ENCODE data around the gene DLGAP1.

DLGAP1 gene

DNA sequence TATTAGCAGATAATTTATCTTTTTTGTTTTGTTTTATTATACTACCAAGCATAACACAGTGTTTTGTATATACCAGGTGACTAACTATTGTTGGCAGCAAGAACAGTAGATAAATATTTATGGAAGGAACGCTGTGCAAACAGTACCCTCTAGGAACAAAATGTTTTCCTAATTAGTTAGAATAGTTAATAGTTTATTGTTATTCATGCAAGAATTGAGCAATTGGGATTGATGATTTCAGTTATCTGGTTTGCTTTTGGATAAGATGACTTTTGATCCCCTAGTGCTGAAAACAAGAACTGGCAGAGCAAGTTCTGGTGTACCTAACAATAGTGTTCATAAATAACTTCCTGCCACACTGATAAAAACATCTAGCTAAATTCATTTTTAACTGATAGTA is 681.8 kb downstream of the DLGAP1 start:
- Histone ChIP-seq H3K9ac (ENCODE audit: low read depth, low read length) (peak overlapping the region; percentile 17; the same call in 1 of the 2 replicates), H3K4me1 (ENCODE audit: insufficient read depth, low read length) (peaks cover 20% of the 10 kb centered on the region; the same call in 1 of the 2 replicates), H3K4me3 (ENCODE audit: low read length) (peak overlapping the region; percentile 53; the same call in 1 of the 2 replicates), H3K9me3 (ENCODE audit: insufficient read depth, low read depth, low read length) (no peaks in the 10 kb centered on the region), H3K36me3 (ENCODE audit: insufficient read depth, low read depth, low read length) (no peaks in the 10 kb centered on the region), H3K27me3 (ENCODE audit: insufficient read depth, low read length) (peaks cover 8% of the 10 kb centered on the region; the same call in 1 of the 2 replicates), H3K27ac (ENCODE audit: low read length) (no peak overlapping the region)

- no peak overlapping the region for H3K27ac ChIP-seq (ENCODE audit: low read length)
- peaks cover 2% of the 10 kb centered on the region; the same call in 1 of the 2 replicates for H3K9me3 ChIP-seq (ENCODE audit: insufficient read depth, low read depth, low read length)
- peak overlapping the region; percentile 63 for H3K9ac ChIP-seq (ENCODE audit: low read depth, low read length)
- H3K4me1 ChIP-seq (ENCODE audit: insufficient read depth, low read length) = peaks cover 14% of the 10 kb centered on the region; the same call in 1 of the 2 replicates
- peaks cover 8% of the 10 kb centered on the region; the same call in 1 of the 2 replicates for H3K27me3 ChIP-seq (ENCODE audit: insufficient read depth, low read length)
- no peaks in the 10 kb centered on the region for H3K36me3 ChIP-seq (ENCODE audit: insufficient read depth, low read depth, low read length)
- H3K4me3 ChIP-seq (ENCODE audit: low read length) = peak overlapping the region; percentile 72
Measured at GRCh38 chr18:3771121-3771971, 683.8 kb downstream of the DLGAP1 start.

DNA sequence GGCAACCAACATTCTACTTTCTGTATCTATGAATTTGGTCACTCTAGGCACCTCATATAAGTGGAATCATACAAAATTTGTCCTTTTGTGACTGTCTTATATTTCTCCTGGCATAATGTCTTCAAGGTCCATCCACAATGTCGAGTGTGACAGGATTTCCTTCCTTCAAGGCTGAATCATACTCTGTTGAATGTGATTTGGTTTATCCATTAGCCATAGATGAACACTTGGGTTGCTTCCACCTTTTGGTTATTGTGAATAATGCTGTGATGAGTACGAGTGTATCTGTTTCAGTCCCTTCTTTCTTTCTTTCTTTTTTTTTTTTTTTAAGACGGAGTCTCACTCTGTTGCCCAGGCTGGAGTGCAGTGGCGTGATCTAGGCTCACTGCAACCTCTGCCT is 693.8 kb downstream of the DLGAP1 start:
- no peak overlapping the region for H3K4me3 ChIP-seq (ENCODE audit: low read length)
- no peaks in the 10 kb centered on the region for H3K4me1 ChIP-seq (ENCODE audit: insufficient read depth, low read length)
- H3K9me3 ChIP-seq (ENCODE audit: insufficient read depth, low read depth, low read length) = peaks cover 7% of the 10 kb centered on the region
- H3K27me3 ChIP-seq (ENCODE audit: insufficient read depth, low read length) = no peaks in the 10 kb centered on the region
- H3K27ac ChIP-seq (ENCODE audit: low read length) = no peak overlapping the region
- no peaks in the 10 kb centered on the region for H3K36me3 ChIP-seq (ENCODE audit: insufficient read depth, low read depth, low read length)
- H3K9ac ChIP-seq (ENCODE audit: low read depth, low read length) = no peak overlapping the region

DNA sequence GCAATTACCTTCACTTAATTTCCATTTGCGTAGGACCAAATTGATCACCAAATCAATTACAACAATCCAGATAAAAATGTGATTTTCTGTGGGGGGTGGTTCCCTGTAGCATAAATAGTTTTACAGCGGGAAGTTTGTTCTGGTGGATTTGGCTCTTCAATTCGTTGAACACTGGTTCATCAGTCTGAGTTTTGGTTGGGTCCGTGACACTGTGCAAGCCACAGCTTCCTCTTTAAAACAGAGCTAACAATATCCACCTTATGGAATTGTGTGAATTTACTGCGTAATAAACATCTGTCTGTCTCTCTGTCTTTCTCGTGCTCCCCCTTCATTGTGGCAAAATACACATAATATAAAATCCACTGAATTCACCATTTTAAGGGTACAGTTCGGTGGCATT is 694.4 kb downstream of the DLGAP1 start:
- H3K36me3 ChIP-seq (ENCODE audit: insufficient read depth, low read depth, low read length) = no peaks in the 10 kb centered on the region
- no peak overlapping the region for H3K9ac ChIP-seq (ENCODE audit: low read depth, low read length)
- no peaks in the 10 kb centered on the region for H3K27me3 ChIP-seq (ENCODE audit: insufficient read depth, low read length)
- peaks cover 2% of the 10 kb centered on the region for H3K9me3 ChIP-seq (ENCODE audit: insufficient read depth, low read depth, low read length)
- no peak overlapping the region for H3K4me3 ChIP-seq (ENCODE audit: low read length)
- H3K27ac ChIP-seq (ENCODE audit: low read length) = no peak overlapping the region
- no peaks in the 10 kb centered on the region for H3K4me1 ChIP-seq (ENCODE audit: insufficient read depth, low read length)

DNA sequence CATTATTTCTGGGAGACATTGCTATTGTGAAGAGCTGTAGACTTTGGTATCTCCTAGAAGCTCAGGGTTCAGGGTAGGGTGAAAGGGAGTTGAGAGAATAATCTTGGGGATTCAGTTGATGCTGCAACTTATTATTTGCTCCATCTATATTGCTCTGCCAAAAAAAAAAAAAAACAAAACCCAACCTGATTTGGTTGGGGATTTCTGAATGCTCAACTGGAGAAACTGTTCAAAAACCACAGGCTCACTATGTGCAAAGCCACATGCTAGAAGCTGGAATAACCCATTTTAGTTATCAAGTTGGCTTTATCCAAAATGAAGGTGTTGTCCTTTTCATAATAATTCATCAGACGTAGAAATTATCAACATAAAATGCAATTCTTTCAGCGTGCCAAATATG is 696.0 kb downstream of the DLGAP1 start:
- no peaks in the 10 kb centered on the region for H3K27me3 ChIP-seq (ENCODE audit: insufficient read depth, low read length)
- no peak overlapping the region for H3K4me3 ChIP-seq (ENCODE audit: low read length)
- no peak overlapping the region for H3K27ac ChIP-seq (ENCODE audit: low read length)
- H3K4me1 ChIP-seq (ENCODE audit: insufficient read depth, low read length) = no peaks in the 10 kb centered on the region
- no peaks in the 10 kb centered on the region for H3K9me3 ChIP-seq (ENCODE audit: insufficient read depth, low read depth, low read length)
- no peaks in the 10 kb centered on the region for H3K36me3 ChIP-seq (ENCODE audit: insufficient read depth, low read depth, low read length)
- no peak overlapping the region for H3K9ac ChIP-seq (ENCODE audit: low read depth, low read length)

DNA sequence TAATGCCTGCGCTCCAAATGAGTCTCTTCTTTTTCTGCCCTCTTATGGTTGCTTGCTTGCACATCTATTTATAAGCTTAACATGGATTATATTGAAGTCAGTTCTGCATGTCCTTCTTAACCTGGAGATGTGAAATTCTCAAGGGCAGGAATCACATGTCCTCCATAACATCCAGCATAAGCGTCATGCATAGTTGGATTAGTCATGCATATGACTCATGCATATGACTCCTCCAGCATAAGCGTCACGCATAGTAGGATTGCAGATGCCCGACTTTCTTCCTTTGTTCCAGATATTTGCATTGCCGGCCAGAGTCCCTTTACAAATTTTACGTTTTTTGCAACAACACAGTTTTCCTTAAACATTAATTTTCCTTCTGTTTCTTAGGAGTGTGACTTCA is 696.6 kb downstream of the DLGAP1 start:
- no peaks in the 10 kb centered on the region for H3K4me1 ChIP-seq (ENCODE audit: insufficient read depth, low read length)
- no peak overlapping the region for H3K4me3 ChIP-seq (ENCODE audit: low read length)
- H3K9ac ChIP-seq (ENCODE audit: low read depth, low read length) = no peak overlapping the region
- H3K27ac ChIP-seq (ENCODE audit: low read length) = no peak overlapping the region
- H3K36me3 ChIP-seq (ENCODE audit: insufficient read depth, low read depth, low read length) = no peaks in the 10 kb centered on the region
- H3K27me3 ChIP-seq (ENCODE audit: insufficient read depth, low read length) = no peaks in the 10 kb centered on the region
- no peaks in the 10 kb centered on the region for H3K9me3 ChIP-seq (ENCODE audit: insufficient read depth, low read depth, low read length)

DNA sequence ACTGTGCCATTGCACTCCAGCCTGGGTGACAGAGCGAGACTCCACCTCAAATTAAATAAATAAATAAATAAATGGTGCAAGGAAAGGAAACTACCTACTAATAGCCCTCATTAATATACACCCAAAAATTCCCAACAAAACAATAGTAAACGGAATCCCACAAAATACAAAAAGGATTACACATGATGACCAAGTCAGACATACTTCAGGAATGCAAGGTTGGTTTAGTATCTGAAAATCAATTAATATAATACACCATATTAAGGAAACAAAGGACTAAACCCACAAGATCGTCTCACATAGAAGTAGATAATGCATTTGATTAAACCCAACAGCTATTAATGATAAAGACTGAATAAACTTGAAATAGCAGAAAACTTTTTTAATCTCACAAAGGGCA is 697.7 kb downstream of the DLGAP1 start:
- no peaks in the 10 kb centered on the region for H3K9me3 ChIP-seq (ENCODE audit: insufficient read depth, low read depth, low read length)
- H3K4me3 ChIP-seq (ENCODE audit: low read length) = no peak overlapping the region
- H3K27ac ChIP-seq (ENCODE audit: low read length) = no peak overlapping the region
- no peak overlapping the region for H3K9ac ChIP-seq (ENCODE audit: low read depth, low read length)
- no peaks in the 10 kb centered on the region for H3K27me3 ChIP-seq (ENCODE audit: insufficient read depth, low read length)
- no peaks in the 10 kb centered on the region for H3K4me1 ChIP-seq (ENCODE audit: insufficient read depth, low read length)
- H3K36me3 ChIP-seq (ENCODE audit: insufficient read depth, low read depth, low read length) = no peaks in the 10 kb centered on the region

DNA sequence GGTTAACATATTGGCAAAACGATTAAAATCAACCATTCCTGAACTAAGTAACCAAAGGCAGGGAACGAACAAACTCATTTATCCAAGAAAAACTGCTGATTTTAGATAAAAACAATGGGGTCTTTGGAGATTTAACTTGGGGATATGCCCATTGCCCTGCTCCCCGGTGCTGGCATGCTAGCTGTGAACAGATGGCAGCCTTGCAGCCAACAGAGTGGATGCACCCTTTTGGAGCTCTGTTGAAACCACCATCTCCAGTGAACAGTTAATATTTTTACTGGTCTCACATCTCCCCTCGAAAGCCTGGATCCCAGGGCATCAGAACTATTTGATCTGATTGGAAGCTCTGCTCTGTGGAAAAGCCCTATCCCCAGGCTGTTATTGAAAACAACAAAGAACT is 702.0 kb downstream of the DLGAP1 start:
- Histone ChIP-seq H3K9me3 (ENCODE audit: insufficient read depth, low read depth, low read length) (no peaks in the 10 kb centered on the region), H3K4me1 (ENCODE audit: insufficient read depth, low read length) (no peaks in the 10 kb centered on the region), H3K27ac (ENCODE audit: low read length) (no peak overlapping the region), H3K27me3 (ENCODE audit: insufficient read depth, low read length) (no peaks in the 10 kb centered on the region), H3K9ac (ENCODE audit: low read depth, low read length) (no peak overlapping the region), H3K4me3 (ENCODE audit: low read length) (no peak overlapping the region), H3K36me3 (ENCODE audit: insufficient read depth, low read depth, low read length) (no peaks in the 10 kb centered on the region)

DNA sequence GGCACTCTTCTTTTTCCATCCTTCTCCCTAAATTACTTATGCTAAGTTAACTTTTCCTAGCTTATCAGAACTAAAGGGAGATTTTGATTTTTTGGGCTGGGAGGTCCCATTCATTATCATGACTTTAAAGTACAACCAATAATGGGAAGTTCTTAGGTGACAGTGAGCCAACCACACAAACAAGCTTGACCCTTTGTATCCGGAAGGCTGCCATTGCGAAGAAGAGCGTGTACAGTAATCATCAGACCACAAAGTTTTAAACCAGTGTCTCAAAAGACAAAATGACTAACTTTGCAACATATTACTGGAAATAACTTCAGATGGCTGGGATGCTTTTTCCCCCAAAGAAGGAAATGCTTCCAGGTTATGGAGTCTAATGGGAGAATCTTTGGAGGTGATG is 707.0 kb downstream of the DLGAP1 start:
- H3K9me3 ChIP-seq (ENCODE audit: insufficient read depth, low read depth, low read length) = no peaks in the 10 kb centered on the region
- H3K4me3 ChIP-seq (ENCODE audit: low read length) = no peak overlapping the region
- H3K27me3 ChIP-seq (ENCODE audit: insufficient read depth, low read length) = no peaks in the 10 kb centered on the region
- H3K36me3 ChIP-seq (ENCODE audit: insufficient read depth, low read depth, low read length) = no peaks in the 10 kb centered on the region
- no peak overlapping the region for H3K27ac ChIP-seq (ENCODE audit: low read length)
- no peak overlapping the region for H3K9ac ChIP-seq (ENCODE audit: low read depth, low read length)
- no peaks in the 10 kb centered on the region for H3K4me1 ChIP-seq (ENCODE audit: insufficient read depth, low read length)

DNA sequence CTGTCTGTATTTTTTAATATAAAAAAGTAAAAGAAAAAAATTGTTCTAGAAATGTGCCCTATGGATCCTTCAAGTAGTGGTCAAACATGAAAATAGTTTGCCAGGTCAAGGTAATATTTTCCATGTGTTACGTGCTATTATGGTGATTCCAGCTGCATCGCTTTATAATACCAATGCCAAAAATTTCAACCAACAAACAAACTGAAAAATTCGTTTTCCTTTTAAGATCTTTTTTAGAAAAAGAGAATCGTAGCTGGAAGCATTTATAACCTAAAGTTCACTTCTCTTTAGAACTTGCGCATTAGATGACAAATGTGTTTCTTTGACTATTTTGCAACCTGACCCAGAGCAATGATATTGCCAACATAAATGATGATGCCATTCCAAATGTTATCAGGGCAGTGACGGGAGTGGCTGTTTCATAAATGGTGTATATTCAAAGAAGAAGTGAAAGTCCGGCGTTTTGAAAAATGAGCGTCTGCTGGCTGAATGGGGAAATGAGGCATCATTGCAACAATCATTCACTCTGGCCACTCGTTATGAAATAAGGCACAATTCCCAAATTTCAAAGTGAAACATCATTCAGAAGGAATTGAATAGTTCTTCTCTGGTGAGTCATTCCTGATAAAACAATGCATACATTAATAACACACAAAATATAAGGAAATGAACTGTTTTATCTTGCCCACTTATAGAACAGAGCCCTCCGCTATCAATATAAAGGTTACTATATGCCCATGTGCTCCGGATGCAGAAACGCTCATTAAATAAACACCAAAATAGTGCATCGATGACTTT is 707.7 kb downstream of the DLGAP1 start:
- H3K36me3 ChIP-seq (ENCODE audit: insufficient read depth, low read depth, low read length) = no peaks in the 10 kb centered on the region
- no peaks in the 10 kb centered on the region for H3K4me1 ChIP-seq (ENCODE audit: insufficient read depth, low read length)
- no peak overlapping the region for H3K4me3 ChIP-seq (ENCODE audit: low read length)

GRCh38 chr18:3742541-3742940 is 712.6 kb downstream of the DLGAP1 start:
- H3K9me3 ChIP-seq (ENCODE audit: insufficient read depth, low read depth, low read length) = no peaks in the 10 kb centered on the region
- H3K9ac ChIP-seq (ENCODE audit: low read depth, low read length) = no peak overlapping the region
- H3K27me3 ChIP-seq (ENCODE audit: insufficient read depth, low read length) = no peaks in the 10 kb centered on the region
- peaks cover 11% of the 10 kb centered on the region; the same call in 1 of the 2 replicates for H3K36me3 ChIP-seq (ENCODE audit: insufficient read depth, low read depth, low read length)
- no peak overlapping the region for H3K27ac ChIP-seq (ENCODE audit: low read length)
- no peaks in the 10 kb centered on the region for H3K4me1 ChIP-seq (ENCODE audit: insufficient read depth, low read length)
- H3K4me3 ChIP-seq (ENCODE audit: low read length) = no peak overlapping the region

More for the DNA sequence above, 707.7 kb downstream of the DLGAP1 start:
- H3K27ac ChIP-seq (ENCODE audit: low read length) = no peak overlapping the region
- H3K27me3 ChIP-seq (ENCODE audit: insufficient read depth, low read length) = no peaks in the 10 kb centered on the region
- H3K9me3 ChIP-seq (ENCODE audit: insufficient read depth, low read depth, low read length) = no peaks in the 10 kb centered on the region
- no peak overlapping the region for H3K9ac ChIP-seq (ENCODE audit: low read depth, low read length)
